Stimulated activated CD4-positive, alpha-beta T cell treated with anti-CD3 and anti-CD28 coated beads, Interleukin-15, amount 100 ng/mL, for 1 hour (primary cell): ENCODE measurements around the gene FLT4.

Experiments
- DNase-seq, 2 donors: peaks; one replicate each; pipeline ENCODE4 v3.0.0-alpha.2; 2020; ENCODE audit warnings: low read depth in 1 of 2, low spot score in 1 of 2

The FLT4 gene

DNA sequence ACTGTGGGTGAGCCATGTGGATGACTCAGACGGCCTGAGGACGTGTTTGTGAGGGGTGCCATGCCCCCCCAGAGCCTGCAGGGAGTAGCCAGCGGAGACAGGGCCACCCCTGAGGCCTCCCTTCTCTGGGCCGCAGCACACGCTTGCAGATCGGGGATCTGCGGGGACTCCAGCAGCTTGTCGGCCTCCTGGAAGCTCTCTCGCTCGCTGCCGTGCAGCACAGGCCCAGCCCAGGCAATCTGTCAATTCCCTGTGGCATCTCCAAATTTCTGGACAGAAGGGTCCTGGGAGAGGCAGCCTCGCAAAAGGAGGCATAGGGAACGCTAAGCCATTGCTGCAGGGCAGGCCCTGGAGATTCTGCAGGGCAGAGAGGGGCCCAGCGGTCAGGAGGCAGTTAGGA is 21.2 kb downstream of the FLT4 start:
- DNase-seq = no peak

DNA sequence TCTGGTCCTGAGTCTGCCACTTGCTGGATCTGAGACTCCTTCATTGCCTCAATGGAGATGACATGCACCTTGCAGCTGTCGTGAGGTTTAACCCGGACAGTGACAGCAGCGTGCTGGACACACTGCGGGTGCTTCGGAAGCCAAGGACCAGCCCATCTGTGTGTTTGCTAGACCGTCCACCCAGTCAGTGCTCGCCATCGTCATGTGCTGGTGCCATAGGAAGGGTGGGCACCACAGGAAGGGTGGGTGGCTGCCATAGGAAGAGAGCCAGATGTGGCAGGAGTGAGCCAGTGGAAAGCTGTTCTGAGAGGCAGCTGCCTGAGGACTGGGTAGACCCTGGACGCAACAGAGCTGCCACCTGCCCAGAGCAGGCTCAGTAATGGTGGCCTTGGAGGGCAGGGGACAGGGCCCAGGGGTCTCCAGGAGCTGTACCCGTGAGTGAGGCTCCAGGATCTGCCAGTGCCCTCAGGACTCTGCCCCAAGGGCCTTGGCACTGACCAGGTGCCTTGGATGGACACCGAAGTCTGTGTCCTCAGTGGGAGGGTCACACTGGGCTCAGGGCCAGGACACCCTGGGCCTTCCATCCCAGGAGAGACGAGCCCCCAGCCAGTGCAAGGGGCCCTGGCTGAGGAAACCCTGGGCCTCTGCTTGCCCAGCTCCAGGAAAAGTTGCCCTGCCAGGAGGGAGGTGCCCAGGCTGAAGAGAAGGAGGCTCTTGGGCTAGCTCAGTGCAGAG is 21.8 kb downstream of the FLT4 start:
- DNase-seq = no peak

- no peak for DNase-seq
Observed at GRCh38 chr5:180626661-180627385, 22.6 kb downstream of the FLT4 start.

DNA sequence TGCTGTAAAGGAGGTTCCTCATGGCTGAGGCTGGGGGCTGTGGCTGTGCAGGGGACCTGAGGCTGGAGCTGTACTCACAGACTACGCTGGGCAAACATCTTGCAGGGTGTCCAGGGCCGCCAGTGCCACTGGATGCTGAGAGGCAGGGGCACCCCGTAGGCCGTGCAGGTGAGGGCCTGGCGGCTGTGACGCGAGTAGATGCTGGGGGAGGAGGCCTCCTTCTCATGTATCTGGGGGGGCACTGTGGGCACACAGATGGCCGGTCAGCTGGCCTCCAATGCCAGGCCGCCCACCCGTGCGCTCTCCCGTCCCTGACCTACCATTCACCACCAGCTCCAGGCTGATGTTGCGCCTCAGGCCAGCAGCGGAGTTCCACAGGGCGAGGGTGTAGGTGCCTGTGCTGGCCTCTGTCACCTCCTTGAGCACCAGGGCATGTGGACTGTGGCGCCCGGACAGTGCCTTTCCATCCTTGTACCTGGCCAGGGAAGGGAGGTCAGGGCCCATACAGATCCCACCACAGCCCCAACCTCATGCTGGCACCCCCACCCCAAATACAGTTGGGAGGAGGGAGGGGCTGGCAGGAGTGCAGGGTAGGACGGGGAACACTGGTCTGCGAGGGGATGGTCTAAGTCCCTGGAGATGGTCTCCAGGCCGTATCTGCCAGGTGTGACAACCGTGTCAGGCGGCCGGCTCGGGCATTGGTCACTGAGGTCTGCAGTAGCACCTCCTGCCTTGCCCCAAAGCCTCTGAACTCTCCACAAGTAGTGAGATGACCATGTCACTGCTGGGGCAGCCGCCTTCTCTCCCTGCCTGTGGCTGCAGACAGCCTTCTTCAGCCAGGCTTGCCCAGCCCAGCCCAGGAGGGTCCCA is 23.4 kb downstream of the FLT4 start:
- DNase-seq = no peak

GRCh38 chr5:180625125-180625790 is 24.1 kb downstream of the FLT4 start:
- DNase-seq = no peak

GRCh38 chr5:180624587-180624986 is 24.8 kb downstream of the FLT4 start:
- no peak for DNase-seq

GRCh38 chr5:180623844-180624243 is 25.6 kb downstream of the FLT4 start:
- no peak for DNase-seq

DNA sequence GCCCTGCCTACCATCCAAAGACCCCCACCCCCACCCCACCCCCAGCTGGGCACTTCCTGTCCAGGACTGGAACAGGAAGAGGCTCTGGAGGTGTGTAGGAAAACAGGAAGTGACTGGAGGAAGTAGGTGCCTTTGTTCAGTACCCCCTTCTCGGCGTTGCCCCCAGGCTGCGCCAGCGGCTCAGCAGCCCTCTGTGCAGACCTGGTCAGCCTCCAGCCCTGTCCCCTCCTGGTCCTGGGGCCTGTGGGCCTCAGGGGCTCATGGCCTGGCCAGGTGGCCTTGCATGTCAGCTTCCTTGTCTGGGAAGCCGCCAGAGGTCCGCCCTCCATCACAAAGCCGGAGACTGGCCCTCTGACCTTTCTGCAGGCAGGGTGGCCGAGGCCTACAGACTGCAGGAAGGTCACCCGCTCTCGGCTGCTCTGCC is 26.0 kb downstream of the FLT4 start:
- DNase-seq = no peak

DNA sequence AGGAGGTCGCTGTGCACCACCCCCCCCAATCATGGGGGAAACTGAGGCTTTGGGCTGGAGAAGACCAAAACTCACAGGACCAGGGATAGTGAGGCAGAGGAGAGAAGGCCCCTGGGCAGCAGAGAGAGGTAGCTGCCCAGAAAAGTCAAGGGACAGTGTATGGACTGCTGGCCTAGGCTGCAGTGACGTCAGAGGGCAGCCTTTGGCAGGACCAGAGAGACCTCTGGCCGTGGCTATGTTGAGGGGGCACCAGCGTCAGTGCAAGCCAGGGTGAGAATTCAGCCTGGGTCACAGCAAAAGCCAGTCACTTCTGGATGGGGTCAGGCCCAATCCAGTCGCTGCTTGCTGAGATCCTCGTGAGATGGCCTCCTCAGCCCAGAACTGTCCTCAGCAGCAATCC is 26.5 kb downstream of the FLT4 start:
- DNase-seq = no peak

GRCh38 chr5:180621311-180621710 is 28.1 kb downstream of the FLT4 start:
- no peak for DNase-seq

GRCh38 chr5:180620014-180620413 is 29.4 kb downstream of the FLT4 start:
- no peak for DNase-seq

GRCh38 chr5:180619563-180619915 is 29.9 kb downstream of the FLT4 start:
- DNase-seq = no peak

- peak in 1 of 2 donors; percentile 20 for DNase-seq
Observed at GRCh38 chr5:180618829-180619562, 30.4 kb downstream of the FLT4 start.

- no peak for DNase-seq
Observed at GRCh38 chr5:180618487-180618828, 30.9 kb downstream of the FLT4 start.

DNA sequence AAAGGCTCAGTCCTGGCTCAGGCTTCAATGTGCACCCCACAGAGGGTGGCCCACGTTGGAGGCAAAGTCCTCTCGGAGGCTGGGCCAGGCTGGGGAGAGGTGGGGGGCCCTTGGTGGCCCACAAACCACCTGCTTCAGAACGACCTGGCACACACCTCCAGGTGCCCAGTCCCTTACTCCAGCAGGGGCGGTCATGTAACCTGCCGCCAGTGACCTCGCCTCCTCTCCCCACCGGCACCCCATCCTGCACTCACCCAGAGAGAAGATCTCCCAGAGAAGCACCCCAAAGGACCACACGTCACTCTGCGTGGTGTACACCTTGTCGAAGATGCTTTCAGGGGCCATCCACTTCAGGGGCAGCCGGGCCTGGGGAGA is 35.6 kb downstream of the FLT4 start:
- DNase-seq = no peak

GRCh38 chr5:180613188-180613813 is 36.1 kb downstream of the FLT4 start:
- no peak for DNase-seq

DNA sequence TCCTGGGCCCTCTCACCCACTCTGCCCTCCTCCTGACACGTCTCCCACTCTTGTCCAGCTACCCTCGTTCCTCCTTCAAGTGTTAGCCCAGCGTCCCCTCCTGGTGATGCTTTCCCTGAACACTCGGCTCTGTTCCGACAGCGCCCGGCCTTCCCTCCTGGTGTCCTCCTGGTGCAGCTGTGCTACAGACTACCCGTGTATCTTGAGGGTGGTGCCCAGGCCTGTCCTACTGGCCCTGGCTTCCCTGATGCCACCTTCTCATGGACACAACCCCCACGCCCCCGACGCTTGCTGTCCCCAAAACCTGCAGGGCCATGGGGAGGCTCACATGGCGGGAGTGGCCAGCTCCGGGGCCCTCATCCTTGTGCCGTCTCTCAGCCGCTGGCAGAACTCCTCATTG is 36.7 kb downstream of the FLT4 start:
- DNase-seq = no peak

GRCh38 chr5:180611140-180611850 is 38.1 kb downstream of the FLT4 start:
- DNase-seq = no peak

DNA sequence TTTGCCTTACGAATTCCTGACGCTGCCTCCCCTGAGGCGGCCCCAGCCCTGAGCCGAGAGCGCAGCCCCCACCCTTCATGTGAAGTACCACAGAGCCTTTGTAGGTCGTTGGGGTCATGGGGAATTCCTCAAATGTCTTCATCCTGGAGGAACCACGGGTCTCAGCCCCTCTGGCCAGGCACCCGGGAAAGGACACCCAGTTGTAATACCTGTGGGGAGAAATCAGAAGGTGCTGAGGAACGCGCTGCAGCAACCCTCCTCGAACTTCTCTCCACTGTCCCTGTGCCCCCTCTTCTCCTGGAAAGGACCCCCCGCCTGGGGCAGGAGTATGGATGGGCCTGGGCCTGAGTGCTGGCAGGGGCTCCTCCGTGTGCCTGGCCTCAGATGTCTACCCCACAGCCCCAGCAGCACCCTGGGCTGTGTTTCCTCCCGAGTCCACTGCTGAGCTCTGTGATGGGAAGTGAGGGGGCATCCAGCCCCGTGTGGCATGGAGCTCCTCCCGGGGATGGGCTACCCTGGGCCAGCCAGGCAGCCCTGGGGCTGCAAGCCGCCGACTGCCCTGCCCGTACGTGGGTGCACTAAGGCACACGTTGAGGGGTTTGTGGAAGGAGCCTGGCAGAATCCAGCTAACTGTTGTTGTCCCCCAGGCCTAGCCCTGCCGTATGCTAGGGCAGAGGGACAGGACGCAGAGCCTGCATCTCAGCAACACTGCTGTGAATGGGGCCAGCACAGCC is 39.4 kb downstream of the FLT4 start:
- no peak for DNase-seq
